ENCODE measurements around the gene JAKMIP3. TPM values are rescaled to one million over a fixed set of nuclear protein-coding genes. Genes with fewer than 3 reads are reported as not detected.

JAKMIP3 gene
- total and polyA plus RNA-seq, 9 of the 15 experiments (the other 6 are each of a cell fraction or from before 2014, with no cell fraction given), result 0.04 TPM; not detected in 8

GRCh38 chr10:132021046-132021445 lies 44.7 kb upstream of the JAKMIP3 start (continued):
- no peak for TF ChIP-seq IFI16 (CRISPR knock-in tag; IDR thresholded peaks at IDR 0.05)

- in situ Hi-C loops (cut with MboI), result loop anchor here (5.0 kb wide), 1 partner anchor 134 kb away; no protein-coding TSS in a partner anchor
- Histone ChIP-seq H3K36me3 (ENCODE audit: control insufficient read depth, insufficient read depth, low read length) (no peaks in the 10 kb centered on the region), H3K9me3 (replicated peaks; ENCODE audit: control insufficient read depth, insufficient read depth, low read depth, low read length) (no peaks in the 10 kb centered on the region), H3K79me2 (ENCODE audit: control insufficient read depth, insufficient read depth, low read length) (no peaks in the 10 kb centered on the region), H3K9me1 (ENCODE audit: control insufficient read depth, insufficient read depth, low read length) (no peaks in the 10 kb centered on the region), H3K27ac (ENCODE audit: extremely low read depth, low read depth, low read length) (no peak overlapping the region), H2AFZ (ENCODE audit: low read depth, low read length) (no peak overlapping the region), H3K27me3 (ENCODE audit: control insufficient read depth in 2 of 2, insufficient read depth in 2 of 2, low read length in 2 of 2) (peaks cover 16 to 20% of the 10 kb centered on the region in 2 experiments; a peak in 4 of 5 replicates), H3K9ac (ENCODE audit: insufficient read depth in 1 of 2, low read depth in 2 of 2, low read length in 2 of 2) (no peak overlapping the region), H3K4me3 (no peak overlapping the region), H4K20me1 (replicated peaks; ENCODE audit: control insufficient read depth, insufficient read depth, low read length) (no peaks in the 10 kb centered on the region), H3K4me1 (replicated peaks in 1 of 2; ENCODE audit: control insufficient read depth in 2 of 2, insufficient read depth in 2 of 2, low read length in 2 of 2) (peaks cover 7 to 22% of the 10 kb centered on the region in 2 experiments; a peak in 3 of 5 replicates), H3K4me2 (ENCODE audit: insufficient read depth, low read length) (no peak overlapping the region)
- CTCF ChIA-PET (ENCODE audit: low intra/inter-chr PET ratio), result no interaction called here
- 44% methylated on average over 4 of the region's 16 CpGs for WGBS (ENCODE audit: insufficient coverage, low coverage, missing lambda C conversion rate)
- POLR2A ChIA-PET, result interaction anchor here (0.7 kb wide), 1 partner anchor 12 kb away, joined by 4 read pairs; no protein-coding TSS in a partner anchor
- DNase-seq (ENCODE audit: extremely low read depth in 1 of 4, low spot score in 3 of 4), result no peak
- no TSS peak for BruUV-seq (replicated peaks)
- intact Hi-C loops (cut with micrococcal nuclease), result loop anchor here (5.0 kb wide), 1 partner anchor 39 kb away; the partner anchor contains the start of gene BNIP3
- TF ChIP-seq NFIX (CRISPR knock-in tag; IDR thresholded peaks at IDR 0.05; ENCODE audit: low read depth) (no peak), ZNF347 (CRISPR knock-in tag; IDR thresholded peaks at IDR 0.05; ENCODE audit: low read depth) (no peak), CREB3 (tag; conservative IDR thresholded peaks at IDR 0.05; ENCODE audit: low read depth) (no peak), MAX (CRISPR knock-in tag; IDR thresholded peaks at IDR 0.05) (no peak), GABPB1 (CRISPR knock-in tag; IDR thresholded peaks at IDR 0.05) (no peak), NELFE (IDR thresholded peaks at IDR 0.05; ENCODE audit: insufficient read depth, insufficient read length) (no peak), EZH2 (IDR thresholded peaks at IDR 0.05; ENCODE audit: borderline replicate concordance, low read depth, low read length) (no peak), SRF (CRISPR knock-in tag; IDR thresholded peaks at IDR 0.05) (no peak), ZNF134 (CRISPR knock-in tag; conservative IDR thresholded peaks at IDR 0.05) (no peak), FOSL1 (tag; conservative IDR thresholded peaks at IDR 0.05) (no peak), ZNF740 (CRISPR knock-in tag; IDR thresholded peaks at IDR 0.05) (no peak), ZNF740 (tag; IDR thresholded peaks at IDR 0.05) (no peak), NR1H2 (CRISPR knock-in tag; IDR thresholded peaks at IDR 0.05) (no peak), RBFOX2 (IDR thresholded peaks at IDR 0.05; ENCODE audit: low read depth, low read length) (no peak), NKRF (IDR thresholded peaks at IDR 0.05; ENCODE audit: borderline replicate concordance) (no peak), ZNF316 (IDR thresholded peaks at IDR 0.05) (no peak), SREBF2 (CRISPR knock-in tag; IDR thresholded peaks at IDR 0.05) (no peak)
- no peak for ATAC-seq
- FAIRE-seq, result no peak
These were observed 44.1 kb upstream of the JAKMIP3 start for GRCh38 chr10:132021504-132022143.

Measured in K562 (cell line).